Sigmoid colon (tissue), 4 donors: ENCODE results near the gene TRIM24.

Source experiments
- EP300 ChIP-seq, 4 donors: sonication (generic); formaldehyde crosslinking; IDR thresholded peaks; one replicate each; pipeline ENCODE4 v1.6.1; 2017; ENCODE audit warnings: antibody characterized with exemption in 4 of 4
- POLR2A ChIP-seq, 2 donors: fragments of 450-650 bp; IDR thresholded peaks; one replicate each; pipeline ENCODE4 v1.6.1; 2016; ENCODE audit warnings: antibody characterized with exemption in 2 of 2, mild to moderate bottlenecking in 2 of 2, moderate library complexity in 2 of 2
- POLR2AphosphoS5 ChIP-seq, 4 donors: sonication (generic); formaldehyde crosslinking; IDR thresholded peaks; one replicate each; pipeline ENCODE4 v1.6.1; 2017; ENCODE audit warnings: antibody characterized with exemption in 4 of 4
- TF ChIP-seq, protein P1 (sequence below), 4 experiments: fragments of 450-650 bp in 3 of 4; fragments of 200-600 bp in 1 of 4; IDR thresholded peaks; one replicate each; pipeline ENCODE4 v1.5.1; 2016 to 2019; ENCODE audit warnings: antibody characterized with exemption in 4 of 4, mild to moderate bottlenecking in 3 of 4, moderate library complexity in 2 of 4

DNA sequence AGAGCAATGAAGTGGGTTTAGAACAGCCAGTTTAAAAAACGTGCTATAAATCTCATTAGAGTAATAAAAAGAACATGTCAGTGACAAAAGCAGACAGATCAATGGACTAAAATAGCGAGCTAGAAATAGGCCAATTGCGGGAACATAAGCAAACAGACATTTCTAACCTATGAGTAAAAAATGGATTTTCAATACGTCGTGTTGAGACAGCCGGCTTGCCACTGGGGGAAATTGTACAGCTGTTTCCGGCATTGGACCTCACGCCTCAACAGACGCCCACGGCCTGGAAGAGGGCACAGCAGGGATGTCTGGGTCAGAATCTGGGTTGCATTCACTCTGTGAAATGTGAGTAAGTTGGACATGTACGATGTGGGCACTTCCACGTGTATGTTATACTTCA is 148.2 kb downstream of the TRIM24 start:
- TF ChIP-seq POLR2A (IDR thresholded peaks at IDR 0.05) (no peak), POLR2AphosphoS5 (IDR thresholded peaks at IDR 0.05) (no peak), EP300 (IDR thresholded peaks at IDR 0.05) (no peak)
- TF ChIP-seq, protein P1, sequence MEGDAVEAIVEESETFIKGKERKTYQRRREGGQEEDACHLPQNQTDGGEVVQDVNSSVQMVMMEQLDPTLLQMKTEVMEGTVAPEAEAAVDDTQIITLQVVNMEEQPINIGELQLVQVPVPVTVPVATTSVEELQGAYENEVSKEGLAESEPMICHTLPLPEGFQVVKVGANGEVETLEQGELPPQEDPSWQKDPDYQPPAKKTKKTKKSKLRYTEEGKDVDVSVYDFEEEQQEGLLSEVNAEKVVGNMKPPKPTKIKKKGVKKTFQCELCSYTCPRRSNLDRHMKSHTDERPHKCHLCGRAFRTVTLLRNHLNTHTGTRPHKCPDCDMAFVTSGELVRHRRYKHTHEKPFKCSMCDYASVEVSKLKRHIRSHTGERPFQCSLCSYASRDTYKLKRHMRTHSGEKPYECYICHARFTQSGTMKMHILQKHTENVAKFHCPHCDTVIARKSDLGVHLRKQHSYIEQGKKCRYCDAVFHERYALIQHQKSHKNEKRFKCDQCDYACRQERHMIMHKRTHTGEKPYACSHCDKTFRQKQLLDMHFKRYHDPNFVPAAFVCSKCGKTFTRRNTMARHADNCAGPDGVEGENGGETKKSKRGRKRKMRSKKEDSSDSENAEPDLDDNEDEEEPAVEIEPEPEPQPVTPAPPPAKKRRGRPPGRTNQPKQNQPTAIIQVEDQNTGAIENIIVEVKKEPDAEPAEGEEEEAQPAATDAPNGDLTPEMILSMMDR (IDR thresholded peaks at IDR 0.05), result no peak
